Upper lobe of right lung (tissue), 1 donor: ENCODE measurements around the gene ELAPOR1. TPM values are rescaled to one million over a fixed set of nuclear protein-coding genes. Genes with fewer than 3 reads are reported as not detected.
A peak's percentile ranks its signal among the peaks of the same experiment; 100 is the strongest.

Experiments used
- ATAC-seq: fragments of 200-7000 bp; cut with Tn5 transposase; one replicate; pipeline ENCODE4 v1.9.1; 2020; ENCODE audit warnings: mild to moderate bottlenecking, moderate library complexity
- DNase-seq: peaks from one replicate; pipeline ENCODE4 v3.0.0-alpha.2; 2020
- H3K27ac ChIP-seq: fragments of 200-600 bp; one replicate; pipeline ENCODE4 v1.8.0; 2022
- H3K27me3 ChIP-seq: fragments of 200-600 bp; one replicate; pipeline ENCODE4 v1.8.0; 2022; ENCODE audit warnings: mild to moderate bottlenecking
- H3K36me3 ChIP-seq: fragments of 200-600 bp; one replicate; pipeline ENCODE4 v1.8.0; 2022
- H3K4me1 ChIP-seq: fragments of 200-600 bp; one replicate; pipeline ENCODE4 v1.8.0; 2022
- H3K4me3 ChIP-seq: fragments of 200-600 bp; one replicate; pipeline ENCODE4 v1.8.0; 2022; ENCODE audit warnings: mild to moderate bottlenecking
- H3K9me3 ChIP-seq: fragments of 200-600 bp; one replicate; pipeline ENCODE4 v1.8.0; 2022
- intact Hi-C: fragments of 100-400 bp; cut with DNase I; formaldehyde crosslinking; loops from one replicate; pipeline ENCODE4 v1.11.0; 2022
- total RNA-seq: library from RNA; stranded (reverse); fragmentation: NEBNext Ultra II Directional; extraction: Animal tissue kit (Norgen Biotek cat#: 25700); gene quantifications from one replicate; pipeline ENCODE4 v1.2.1, GENCODE V29; 2021
- TF ChIP-seq, protein P1 (sequence below): fragments of 200-600 bp; IDR thresholded peaks from one replicate; pipeline ENCODE4 v1.8.0; 2022; ENCODE audit warnings: antibody characterized with exemption
- donor health status: DM: no; HTN: yes; CAD: no; lungs with severe emphysema.

Gene ELAPOR1
- total RNA-seq, 1 donor from 2014 or later = 5.6 TPM

DNA sequence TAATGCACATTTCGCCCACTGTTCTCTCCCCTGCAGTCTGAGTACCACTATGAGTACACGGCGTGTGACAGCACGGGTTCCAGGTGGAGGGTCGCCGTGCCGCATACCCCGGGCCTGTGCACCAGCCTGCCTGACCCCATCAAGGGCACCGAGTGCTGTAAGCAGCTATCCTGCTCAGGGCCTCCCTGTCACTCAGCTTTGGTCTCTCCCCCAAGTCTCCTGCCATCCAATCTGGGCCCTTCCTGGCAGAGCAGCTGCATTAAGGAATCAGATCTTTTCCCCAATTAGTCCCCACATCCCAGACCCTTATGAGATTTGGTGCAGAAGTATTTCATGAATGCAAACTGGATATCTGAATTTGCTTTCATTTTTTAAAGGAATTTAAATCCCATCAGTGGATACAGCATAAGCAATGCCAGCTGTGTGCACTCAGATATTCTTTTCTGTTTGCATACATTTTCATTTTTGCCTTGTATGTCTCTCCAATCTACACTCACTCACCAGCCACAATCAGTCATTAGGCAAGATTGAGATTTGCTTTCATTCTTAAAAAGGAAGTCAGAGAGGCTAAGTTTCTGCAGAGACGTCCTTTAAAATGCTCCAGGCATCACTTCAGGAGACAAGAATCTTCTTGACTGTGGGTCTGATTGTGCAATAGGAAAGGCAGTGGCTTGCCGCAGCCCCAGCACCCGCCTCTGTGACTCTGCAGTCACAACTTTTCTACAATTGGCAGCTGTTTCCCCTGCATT, 48.1 kb downstream of the ELAPOR1 start:
- peak overlapping the region; percentile 77 for H3K27ac ChIP-seq

DNA sequence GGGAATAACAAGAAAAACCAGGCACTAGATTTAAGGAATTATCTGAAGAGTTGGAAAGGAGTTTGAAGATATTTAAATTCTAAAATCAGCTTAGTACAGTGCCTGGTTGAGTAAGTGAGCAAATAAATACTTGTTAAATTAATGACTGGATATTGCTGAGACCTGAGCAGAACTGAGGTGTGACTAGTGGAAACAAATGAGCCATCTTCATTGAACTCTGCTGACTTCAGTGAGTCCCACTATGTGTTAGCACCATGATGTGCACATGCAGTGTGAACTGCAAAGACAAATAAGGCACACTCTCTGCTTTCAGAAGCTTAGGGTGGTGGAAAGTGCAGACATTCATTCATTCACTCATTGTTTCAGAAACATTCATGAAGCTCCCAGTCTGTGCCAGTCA, 48.7 kb downstream of the ELAPOR1 start:
- Histone ChIP-seq H3K4me1 (peaks cover 23% of the 10 kb centered on the region), H3K9me3 (no peaks in the 10 kb centered on the region), H3K4me3 (no peak overlapping the region), H3K27ac (peak overlapping the region; percentile 77), H3K27me3 (no peaks in the 10 kb centered on the region), H3K36me3 (no peaks in the 10 kb centered on the region)
- TF ChIP-seq, protein P1, sequence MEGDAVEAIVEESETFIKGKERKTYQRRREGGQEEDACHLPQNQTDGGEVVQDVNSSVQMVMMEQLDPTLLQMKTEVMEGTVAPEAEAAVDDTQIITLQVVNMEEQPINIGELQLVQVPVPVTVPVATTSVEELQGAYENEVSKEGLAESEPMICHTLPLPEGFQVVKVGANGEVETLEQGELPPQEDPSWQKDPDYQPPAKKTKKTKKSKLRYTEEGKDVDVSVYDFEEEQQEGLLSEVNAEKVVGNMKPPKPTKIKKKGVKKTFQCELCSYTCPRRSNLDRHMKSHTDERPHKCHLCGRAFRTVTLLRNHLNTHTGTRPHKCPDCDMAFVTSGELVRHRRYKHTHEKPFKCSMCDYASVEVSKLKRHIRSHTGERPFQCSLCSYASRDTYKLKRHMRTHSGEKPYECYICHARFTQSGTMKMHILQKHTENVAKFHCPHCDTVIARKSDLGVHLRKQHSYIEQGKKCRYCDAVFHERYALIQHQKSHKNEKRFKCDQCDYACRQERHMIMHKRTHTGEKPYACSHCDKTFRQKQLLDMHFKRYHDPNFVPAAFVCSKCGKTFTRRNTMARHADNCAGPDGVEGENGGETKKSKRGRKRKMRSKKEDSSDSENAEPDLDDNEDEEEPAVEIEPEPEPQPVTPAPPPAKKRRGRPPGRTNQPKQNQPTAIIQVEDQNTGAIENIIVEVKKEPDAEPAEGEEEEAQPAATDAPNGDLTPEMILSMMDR = no peak
- ATAC-seq (peak; percentile 30), DNase-seq (no peak)
- intact Hi-C loops = no loop called here

More for the DNA sequence above, 48.1 kb downstream of the ELAPOR1 start:
- no peaks in the 10 kb centered on the region for H3K27me3 ChIP-seq
- DNase-seq (peak; percentile 73), ATAC-seq (peak; percentile 92)
- peak overlapping the region; percentile 5 for H3K4me3 ChIP-seq
- no peaks in the 10 kb centered on the region for H3K9me3 ChIP-seq
- H3K4me1 ChIP-seq = peaks cover 23% of the 10 kb centered on the region
- TF ChIP-seq, protein P1 = no peak
- intact Hi-C loops = no loop called here
- no peaks in the 10 kb centered on the region for H3K36me3 ChIP-seq

DNA sequence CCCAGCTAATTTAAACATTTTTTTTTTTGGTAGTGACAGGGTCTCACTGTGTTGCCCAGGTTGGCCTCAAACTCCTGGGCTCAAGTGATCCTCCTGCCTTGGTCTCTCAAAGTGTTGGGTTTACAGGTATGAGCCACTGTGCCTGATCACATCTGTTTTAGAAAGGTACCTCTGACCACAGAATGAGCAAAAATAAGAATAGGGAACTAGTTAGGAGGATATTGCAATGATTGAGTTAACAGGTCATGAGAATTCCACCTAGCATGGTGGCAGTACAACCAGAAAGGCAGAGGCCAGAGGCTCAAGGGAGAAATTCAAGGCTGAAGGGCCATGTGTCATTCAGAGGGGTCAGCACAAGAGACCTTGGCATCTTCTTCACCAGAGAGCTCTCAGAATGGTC, 49.6 kb downstream of the ELAPOR1 start:
- Histone ChIP-seq H3K27me3 (no peaks in the 10 kb centered on the region), H3K27ac (no peak overlapping the region), H3K36me3 (no peaks in the 10 kb centered on the region), H3K4me1 (peaks cover 23% of the 10 kb centered on the region), H3K4me3 (no peak overlapping the region), H3K9me3 (no peaks in the 10 kb centered on the region)
- TF ChIP-seq, protein P1 = no peak
- no peak for ATAC-seq
- intact Hi-C loops = no loop called here
- DNase-seq = no peak

Other genes starting within 250 kb of the ELAPOR1 start
- gene GPSM2, start 237.1 kb upstream of the ELAPOR1 start, total RNA-seq = 17.2 TPM
- 35.1 TPM for gene CLCC1, start 150.6 kb upstream of the ELAPOR1 start, total RNA-seq
- gene WDR47, start 72.0 kb upstream of the ELAPOR1 start, total RNA-seq = 14.7 TPM
- 41.1 TPM for gene TAF13, start 38.1 kb upstream of the ELAPOR1 start, total RNA-seq
- gene TMEM167B, start 23.4 kb upstream of the ELAPOR1 start, total RNA-seq = 49.7 TPM
- gene SARS1, start 99.8 kb downstream of the ELAPOR1 start, total RNA-seq = 194 TPM
- gene CELSR2, start 135.4 kb downstream of the ELAPOR1 start, total RNA-seq = 7.4 TPM
- gene PSRC1, start 169.0 kb downstream of the ELAPOR1 start, total RNA-seq = 2.9 TPM
- gene MYBPHL, start 192.9 kb downstream of the ELAPOR1 start, total RNA-seq = 3.6 TPM